ENCODE data around the gene SLC6A16.
"Not testable (repeated sequence)": the region's sequence is repeated elsewhere in the genome, so short reads cannot be mapped to it uniquely, and the experiment has no call there.

The SLC6A16 gene

DNA sequence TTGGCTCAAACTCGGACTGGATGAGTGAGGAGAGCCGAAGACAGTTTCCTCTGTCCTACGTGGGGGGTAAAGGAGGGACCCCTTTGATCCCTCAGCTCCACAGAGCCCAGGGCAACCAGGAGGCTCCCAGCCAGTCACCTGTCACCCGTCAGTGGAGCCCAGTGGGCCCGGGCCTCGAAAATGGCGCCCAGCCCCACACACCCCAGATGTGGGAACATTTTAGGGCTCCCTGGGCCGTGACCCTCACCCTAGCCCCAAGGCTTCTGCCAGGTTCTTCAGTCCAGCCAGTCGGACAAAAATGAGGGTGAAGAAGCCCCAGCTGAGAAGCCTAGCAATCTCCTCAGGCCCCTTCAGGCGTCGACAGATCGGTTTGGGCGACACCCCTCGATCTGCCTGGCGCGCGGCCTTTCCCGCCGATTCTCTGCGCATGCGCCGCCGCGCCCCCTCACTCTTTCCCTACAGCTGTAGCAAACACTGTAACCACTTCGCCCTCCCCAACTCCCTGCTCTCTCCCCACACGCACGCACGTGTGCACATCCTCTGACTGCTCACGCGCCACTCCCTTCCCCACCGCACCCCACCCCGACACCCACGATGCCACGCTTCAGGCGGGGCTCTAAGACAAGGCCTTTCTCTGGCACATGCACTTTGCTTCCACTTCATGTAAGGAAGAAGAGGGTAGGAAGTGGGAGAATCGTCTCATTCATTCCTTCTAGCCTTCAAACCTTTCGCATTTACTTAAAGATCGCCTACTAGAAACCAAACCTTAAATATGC, at the start of gene SLC6A16:
SLC6A16 (minus strand) TSS at position 391 of the 776 bp plus-strand sequence. CDS start 13,844 bp downstream, outside the sequence.
- H3K27me3 Mint-ChIP-seq, result no peaks in the 10 kb centered on the region
- H3K9me3 Mint-ChIP-seq, result peaks cover 12% of the 10 kb centered on the region
- no peak for ATAC-seq
- H3K4me3 Mint-ChIP-seq, result peak within 1 kb of the TSS; percentile 68
- H3K27ac Mint-ChIP-seq, result peak within 1 kb of the TSS; percentile 96
- H3K36me3 Mint-ChIP-seq, result peaks cover 63% of the 10 kb centered on the region
- H3K4me1 Mint-ChIP-seq, result peaks cover 45% of the 10 kb centered on the region

DNA sequence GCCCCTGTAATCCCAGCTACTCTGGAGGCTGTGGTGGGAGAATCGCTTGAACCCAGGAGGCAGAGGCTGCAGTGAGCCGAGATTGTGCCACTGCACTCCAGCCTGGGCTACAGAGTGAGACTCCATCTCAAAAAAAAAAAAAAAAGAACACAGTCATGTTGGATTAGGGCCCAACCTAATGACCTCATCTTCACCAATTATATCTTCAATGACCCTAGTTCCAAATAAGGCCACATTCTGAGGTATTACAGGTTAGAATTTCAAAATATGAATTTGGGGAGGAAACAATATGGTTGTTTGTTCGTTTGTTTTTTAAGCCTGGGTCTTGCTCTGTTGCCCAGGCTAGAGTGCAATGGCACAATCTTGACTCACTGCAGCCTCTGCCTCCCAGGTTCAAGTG, 48.2 kb upstream of the SLC6A16 start:
- H3K4me1 Mint-ChIP-seq, ATAC-seq: not testable (repeated sequence)
- H3K36me3 Mint-ChIP-seq, result peaks cover 11% of the 10 kb centered on the region

DNA sequence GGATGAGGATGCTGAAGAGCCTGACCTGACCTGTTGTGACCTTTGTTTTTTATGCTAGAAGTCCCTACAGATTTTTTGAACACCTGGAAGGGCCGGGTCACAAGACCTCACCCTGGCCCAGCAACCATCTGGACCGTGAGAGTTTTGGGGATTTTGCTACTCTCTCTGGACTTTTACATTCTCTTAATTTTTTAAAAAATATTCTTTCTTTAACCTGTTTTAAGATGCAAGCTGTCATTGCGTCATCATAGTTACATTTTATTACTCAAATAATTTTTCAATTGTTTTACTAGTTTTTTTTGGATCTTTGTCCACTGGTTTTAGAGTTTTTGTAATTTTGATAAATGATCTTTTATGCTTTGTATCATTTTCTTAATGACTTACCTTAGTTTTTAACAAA, 46.2 kb upstream of the SLC6A16 start:
- Mint-ChIP-seq H3K4me1 (no peaks in the 10 kb centered on the region), H3K27ac (no peak overlapping the region), H3K36me3 (peaks cover 11% of the 10 kb centered on the region), H3K27me3 (peaks cover 10% of the 10 kb centered on the region), H3K9me3 (peaks cover 3% of the 10 kb centered on the region), H3K4me3 (no peak overlapping the region)
- no peak for ATAC-seq

More for the DNA sequence above, 48.2 kb upstream of the SLC6A16 start:
- H3K9me3 Mint-ChIP-seq, H3K27ac Mint-ChIP-seq, H3K4me3 Mint-ChIP-seq: not testable (repeated sequence)
- H3K27me3 Mint-ChIP-seq, result peaks cover 10% of the 10 kb centered on the region

DNA sequence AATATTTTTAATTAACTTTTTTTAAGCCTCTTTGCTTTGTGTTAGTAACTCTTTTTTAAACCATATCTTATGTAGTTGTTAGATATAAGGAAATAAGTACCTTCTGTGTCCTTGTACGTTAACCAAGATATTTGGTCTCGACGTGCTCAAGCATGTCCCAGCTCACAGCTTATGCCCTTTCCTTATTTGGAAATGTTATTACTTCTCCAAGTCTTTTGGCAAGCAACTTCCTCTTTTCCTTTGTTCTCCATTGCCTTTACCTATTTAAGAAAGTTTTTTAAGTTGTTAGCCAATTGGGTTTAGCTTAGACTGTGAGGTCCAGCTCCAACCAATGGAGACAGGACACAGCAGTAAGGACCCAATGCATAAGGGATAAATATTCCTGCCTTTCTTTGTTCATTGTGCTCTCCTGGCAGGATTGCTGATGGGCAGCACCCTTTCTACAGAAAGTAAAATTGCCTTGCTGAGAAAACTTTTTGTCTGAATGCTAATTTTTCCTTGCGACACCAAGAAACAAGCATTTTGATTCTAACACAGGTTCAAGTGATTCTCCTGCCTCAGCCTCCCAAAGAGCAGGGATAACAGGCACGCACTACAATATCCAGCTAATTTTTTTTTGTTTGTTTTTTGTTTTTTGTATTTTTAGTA, 43.8 kb upstream of the SLC6A16 start:
- H3K27ac Mint-ChIP-seq, result no peak overlapping the region
- no peak for ATAC-seq
- no peaks in the 10 kb centered on the region for H3K4me1 Mint-ChIP-seq
- H3K9me3 Mint-ChIP-seq, result peaks cover 3% of the 10 kb centered on the region
- H3K4me3 Mint-ChIP-seq, result no peak overlapping the region
- no peaks in the 10 kb centered on the region for H3K27me3 Mint-ChIP-seq
- H3K36me3 Mint-ChIP-seq, result peaks cover 11% of the 10 kb centered on the region

DNA sequence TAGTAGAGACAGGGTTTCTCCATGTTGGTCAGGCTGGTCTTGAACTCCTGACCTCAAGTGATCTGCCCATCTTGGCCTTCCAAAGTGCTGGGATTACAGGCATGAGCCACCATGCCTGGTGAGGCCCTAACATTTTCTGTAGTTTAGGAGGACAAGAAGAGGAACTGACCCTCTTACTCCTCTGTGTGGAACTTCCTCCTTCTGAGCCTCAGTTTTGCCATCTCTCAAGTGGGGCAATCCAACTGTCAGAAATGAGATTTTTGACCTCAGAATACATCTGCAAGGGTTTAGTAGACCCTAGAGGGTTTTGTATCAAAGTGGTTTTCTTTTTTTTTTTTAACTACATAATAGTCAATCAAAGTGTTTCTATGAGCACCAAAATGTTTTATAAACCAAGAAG, 41.1 kb upstream of the SLC6A16 start:
- H3K36me3 Mint-ChIP-seq, result peaks cover 11% of the 10 kb centered on the region
- no peaks in the 10 kb centered on the region for H3K4me1 Mint-ChIP-seq
- no peak overlapping the region for H3K4me3 Mint-ChIP-seq
- no peak overlapping the region for H3K27ac Mint-ChIP-seq
- no peaks in the 10 kb centered on the region for H3K27me3 Mint-ChIP-seq
- H3K9me3 Mint-ChIP-seq, result peaks cover 3% of the 10 kb centered on the region
- ATAC-seq, result no peak

DNA sequence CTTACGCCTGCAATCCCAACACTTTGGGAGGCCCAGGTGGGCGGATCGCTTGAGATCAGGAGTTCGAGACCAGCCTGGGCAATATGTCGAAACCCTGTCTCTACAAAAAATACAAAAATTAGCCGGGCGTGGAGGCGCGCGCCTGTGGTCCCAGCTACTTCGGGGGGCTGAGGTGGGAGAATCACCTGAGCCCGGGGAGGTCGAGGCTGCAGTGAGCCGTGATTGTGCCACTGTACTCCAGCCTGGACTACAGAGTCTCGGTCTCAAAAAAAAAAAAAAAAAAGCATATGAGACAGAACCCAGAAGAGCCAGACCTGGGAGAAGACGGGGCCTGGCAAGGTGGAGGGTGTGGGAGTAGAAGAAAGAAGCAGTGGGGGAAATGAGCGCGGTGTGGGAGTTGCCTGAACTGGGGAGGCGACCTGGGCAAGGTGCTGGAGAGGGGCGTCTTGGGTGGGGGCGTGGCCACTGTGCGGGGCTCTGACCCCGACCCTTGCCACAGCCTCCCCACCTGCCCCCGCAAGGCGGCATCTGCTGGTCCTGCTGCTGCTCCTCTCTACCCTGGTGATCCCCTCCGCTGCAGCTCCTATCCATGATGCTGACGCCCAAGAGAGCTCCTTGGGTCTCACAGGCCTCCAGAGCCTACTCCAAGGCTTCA, 39.2 kb upstream of the SLC6A16 start:
- Mint-ChIP-seq H3K36me3 (peaks cover under 1% of the 10 kb centered on the region), H3K27ac (no peak overlapping the region), H3K9me3 (no peaks in the 10 kb centered on the region), H3K4me3 (no peak overlapping the region), H3K4me1 (no peaks in the 10 kb centered on the region), H3K27me3 (no peaks in the 10 kb centered on the region)
- no peak for ATAC-seq

DNA sequence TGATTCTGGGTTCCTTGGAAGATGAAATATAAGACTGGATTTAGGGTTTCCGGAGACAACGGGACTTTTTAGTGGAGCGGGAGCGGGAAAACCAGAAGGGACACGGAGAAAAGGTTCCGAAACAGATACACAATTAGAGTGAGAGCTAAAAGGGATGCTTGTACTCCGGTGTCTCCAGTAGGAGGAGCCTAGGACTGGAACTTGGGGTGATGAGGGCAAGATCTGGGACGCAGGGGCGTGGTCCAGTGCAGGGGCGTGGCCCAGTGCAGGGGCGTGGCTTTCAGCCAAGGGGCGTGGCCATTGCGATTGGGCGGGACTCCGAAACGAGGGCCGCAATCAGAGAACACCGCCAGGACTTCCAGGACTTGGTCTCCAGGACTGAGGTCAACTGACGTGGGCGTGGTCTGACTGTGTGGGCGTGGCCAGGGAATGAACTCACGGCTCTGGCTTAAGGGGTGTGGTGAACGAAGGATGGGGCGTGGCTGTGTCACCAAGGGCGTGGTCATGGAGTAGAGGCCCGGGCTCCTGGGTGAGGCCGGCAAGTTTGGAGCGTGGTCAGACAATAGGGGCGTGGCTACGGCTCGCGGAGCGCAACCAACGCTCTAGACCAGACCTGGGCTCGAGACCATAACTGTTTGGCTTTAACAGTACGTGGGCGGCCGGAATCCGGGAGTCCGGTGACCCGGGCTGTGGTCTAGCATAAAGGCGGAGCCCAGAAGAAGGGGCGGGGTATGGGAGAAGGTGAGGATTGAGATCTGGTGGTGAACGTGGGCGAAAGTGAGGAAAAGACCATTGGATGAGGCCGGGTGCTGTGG, 38.5 kb upstream of the SLC6A16 start, which contains the start of gene DKKL1:
DKKL1 (plus strand) TSS at position 610 of the 815 bp plus-strand sequence; CDS start at position 732, 122 bp downstream.
- H3K9me3 Mint-ChIP-seq, result no peaks in the 10 kb centered on the region
- H3K27me3 Mint-ChIP-seq, result no peaks in the 10 kb centered on the region
- H3K4me1 Mint-ChIP-seq, result no peaks in the 10 kb centered on the region
- H3K4me3 Mint-ChIP-seq, result no peak within 1 kb of the TSS
- peak; percentile 87 for ATAC-seq
- peak within 1 kb of the TSS; percentile 16 for H3K27ac Mint-ChIP-seq
- H3K36me3 Mint-ChIP-seq, result no peaks in the 10 kb centered on the region

DNA sequence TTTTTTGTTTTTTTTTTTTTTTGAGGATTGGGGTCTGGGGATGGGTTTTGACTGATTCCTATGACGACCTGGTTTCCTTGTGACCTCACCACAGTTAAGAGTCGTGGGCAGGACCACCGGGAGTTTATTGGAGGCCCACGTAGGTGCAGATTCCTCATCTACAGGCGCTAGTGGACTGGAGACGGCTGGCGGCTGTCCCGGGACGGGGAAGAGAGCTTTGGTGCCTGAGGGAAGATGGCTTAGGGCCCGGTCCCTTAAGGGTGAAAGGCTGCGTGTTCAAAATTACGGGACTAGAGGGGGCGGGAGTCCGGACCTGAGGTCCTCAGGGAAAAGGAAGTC, 37.9 kb upstream of the SLC6A16 start:
- H3K36me3 Mint-ChIP-seq, result no peaks in the 10 kb centered on the region
- no peak for ATAC-seq

DNA sequence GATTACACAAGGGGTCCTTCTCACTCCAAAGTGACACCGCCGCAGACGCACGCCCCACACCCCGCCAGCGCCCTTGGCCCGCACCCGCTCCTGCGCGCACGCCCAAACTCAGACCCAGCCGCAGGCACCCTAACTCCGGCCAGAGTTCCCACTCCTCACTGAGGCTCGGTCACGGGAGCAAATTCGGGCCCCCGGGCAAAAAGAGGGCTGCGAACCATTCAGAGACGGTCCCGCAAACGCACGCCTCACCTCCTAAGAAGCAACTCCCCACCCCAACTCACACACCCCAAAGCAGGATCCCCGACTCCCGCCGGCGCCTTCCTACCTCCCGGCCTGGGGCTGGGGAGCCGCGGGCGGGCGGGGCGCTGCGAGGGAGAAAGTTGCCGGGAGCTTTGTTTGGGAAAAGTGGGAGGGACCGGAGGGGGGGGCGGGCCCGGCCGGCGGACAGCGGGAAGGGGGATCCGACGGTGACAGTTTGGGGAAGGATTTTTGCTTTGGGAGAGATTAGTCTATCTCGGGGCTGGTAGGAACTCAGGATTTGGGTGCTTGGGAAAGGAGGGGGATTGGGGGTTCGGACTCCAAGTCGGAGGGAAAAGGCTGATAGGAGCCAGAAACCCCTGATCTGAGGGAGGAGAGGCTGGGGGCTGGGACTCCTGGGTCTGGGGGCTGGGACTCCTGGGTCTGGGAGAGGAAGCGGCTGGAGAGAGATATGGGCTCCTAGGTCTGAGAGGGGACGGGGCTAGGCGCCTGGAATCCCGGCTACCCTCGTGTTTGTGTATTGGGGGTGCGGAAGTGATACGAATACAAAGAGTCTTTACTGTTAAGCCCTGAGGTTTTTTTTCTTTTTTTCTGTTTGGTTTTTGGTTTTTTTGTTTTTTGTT, 37.3 kb upstream of the SLC6A16 start, which contains the start of gene TEAD2:
TEAD2 (minus strand) TSS at position 369 of the 881 bp plus-strand sequence. CDS start 2,341 bp downstream, outside the sequence.
- no peaks in the 10 kb centered on the region for H3K27me3 Mint-ChIP-seq
- no peak within 1 kb of the TSS for H3K27ac Mint-ChIP-seq
- no peak for ATAC-seq
- H3K36me3 Mint-ChIP-seq, result no peaks in the 10 kb centered on the region
- peaks cover 3% of the 10 kb centered on the region for H3K4me1 Mint-ChIP-seq
- no peaks in the 10 kb centered on the region for H3K9me3 Mint-ChIP-seq
- H3K4me3 Mint-ChIP-seq, result peak within 1 kb of the TSS; percentile 44

More for the DNA sequence above, 37.9 kb upstream of the SLC6A16 start:
- no peaks in the 10 kb centered on the region for H3K9me3 Mint-ChIP-seq
- H3K27me3 Mint-ChIP-seq, result no peaks in the 10 kb centered on the region
- H3K4me3 Mint-ChIP-seq, result no peak overlapping the region
- no peak overlapping the region for H3K27ac Mint-ChIP-seq
- H3K4me1 Mint-ChIP-seq, result no peaks in the 10 kb centered on the region

DNA sequence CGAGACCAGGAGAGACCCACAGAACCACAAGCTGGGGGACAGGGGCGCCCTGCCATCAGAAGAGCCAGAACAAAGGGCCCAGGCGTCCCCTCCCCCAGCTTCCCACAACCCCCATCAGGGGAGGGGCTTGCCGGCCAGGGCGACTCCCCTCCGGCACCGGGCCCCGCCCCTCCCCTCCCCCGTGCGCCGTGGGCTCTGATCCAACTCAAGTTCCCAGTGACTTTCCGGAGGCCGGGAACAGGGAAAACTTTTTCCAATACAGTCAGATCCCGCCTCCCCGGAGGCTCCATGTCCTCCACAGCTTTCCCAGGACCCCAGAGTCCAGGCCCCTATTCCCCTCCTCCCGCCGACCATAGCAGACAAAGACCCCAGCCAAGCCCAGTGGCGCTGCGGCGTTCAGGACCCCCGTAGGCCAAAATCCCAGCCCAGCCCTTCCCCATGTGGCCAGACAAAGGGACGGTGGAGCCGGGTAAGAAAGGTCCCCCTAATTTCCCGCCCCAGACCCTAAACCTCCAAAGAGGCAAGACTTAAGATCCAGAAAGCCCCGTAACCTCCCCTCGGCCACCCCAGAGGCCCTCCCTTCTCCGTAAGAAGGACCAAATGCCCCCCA, 36.6 kb upstream of the SLC6A16 start:
- peaks cover 11% of the 10 kb centered on the region for H3K4me1 Mint-ChIP-seq

DNA sequence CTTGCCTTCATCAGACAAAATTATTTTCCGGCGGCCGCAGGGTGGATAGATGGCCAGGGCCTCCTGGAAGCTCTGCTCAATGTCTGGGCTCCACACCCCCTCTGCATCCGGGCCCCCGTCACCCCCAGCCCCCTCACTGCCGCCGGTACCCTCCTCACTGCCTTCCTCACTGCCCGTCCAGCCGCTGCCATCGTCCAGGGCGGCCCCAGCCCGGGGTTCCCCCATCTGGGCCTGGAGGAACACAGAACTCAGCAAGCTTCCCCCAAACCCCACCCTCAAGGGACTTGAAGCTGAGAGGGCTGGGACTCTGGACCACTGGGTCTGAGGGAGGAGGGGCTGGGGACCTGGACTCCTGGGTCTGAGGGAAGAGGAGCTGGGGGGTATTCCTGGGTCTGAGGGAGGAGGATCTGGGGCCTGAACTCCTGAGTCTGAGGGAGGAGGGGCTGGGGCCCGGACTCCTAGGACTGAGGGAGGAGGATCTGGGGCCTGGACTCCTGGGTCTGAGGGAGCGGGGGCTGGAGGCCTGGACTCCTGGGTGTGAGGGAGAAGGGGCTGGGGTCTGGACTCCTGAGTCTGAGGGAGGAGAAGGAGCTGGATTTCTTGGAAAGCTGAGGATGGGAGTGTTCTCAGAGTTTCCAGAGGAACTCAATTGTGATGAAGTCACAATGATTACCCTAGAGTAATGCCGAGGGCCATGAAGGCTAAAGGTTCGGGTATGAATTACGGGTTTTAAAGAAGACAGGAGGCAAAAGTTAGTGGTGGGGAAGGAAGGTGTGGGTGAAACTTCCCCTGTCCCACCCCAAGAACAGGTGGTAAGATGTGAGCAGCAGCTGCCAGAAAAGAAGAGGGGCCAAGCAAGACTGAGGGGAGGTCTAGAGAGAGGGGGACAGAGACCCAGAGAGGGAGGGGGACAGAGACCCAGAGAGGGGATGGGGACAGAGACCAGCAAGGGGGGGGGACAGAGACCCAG, 35.1 kb upstream of the SLC6A16 start:
- Mint-ChIP-seq H3K27me3 (no peaks in the 10 kb centered on the region), H3K9me3 (no peaks in the 10 kb centered on the region), H3K4me3 (peak overlapping the region; percentile 27), H3K36me3 (no peaks in the 10 kb centered on the region), H3K4me1 (peaks cover 25% of the 10 kb centered on the region), H3K27ac (no peak overlapping the region)
- ATAC-seq, result no peak

More for the DNA sequence above, 36.6 kb upstream of the SLC6A16 start:
- no peak for ATAC-seq
- Mint-ChIP-seq H3K27me3 (no peaks in the 10 kb centered on the region), H3K36me3 (no peaks in the 10 kb centered on the region), H3K4me3 (peak overlapping the region; percentile 44), H3K9me3 (no peaks in the 10 kb centered on the region), H3K27ac (no peak overlapping the region)

DNA sequence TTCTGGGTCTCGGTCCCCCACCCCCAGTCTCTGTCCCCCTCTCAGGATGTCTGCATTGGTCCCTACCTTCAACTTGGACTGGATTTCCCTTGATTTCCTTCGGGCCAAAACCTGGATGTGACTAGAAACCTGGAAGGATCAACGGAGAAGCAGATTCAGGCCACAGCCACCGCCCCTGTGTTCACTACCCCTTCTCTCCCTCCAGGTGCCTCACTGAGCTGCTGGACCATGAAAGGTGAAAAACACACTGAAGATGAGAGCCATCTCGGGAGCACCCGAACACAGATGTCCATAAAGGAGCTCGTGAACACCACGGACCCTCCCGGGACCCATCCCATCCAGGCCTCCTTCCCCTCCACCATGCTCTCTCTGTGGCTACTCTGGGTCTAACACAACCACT, 32.2 kb upstream of the SLC6A16 start:
- Mint-ChIP-seq H3K4me1 (peaks cover 48% of the 10 kb centered on the region), H3K27me3 (no peaks in the 10 kb centered on the region), H3K27ac (peak overlapping the region; percentile 73), H3K4me3 (peak overlapping the region; percentile 57), H3K9me3 (no peaks in the 10 kb centered on the region), H3K36me3 (no peaks in the 10 kb centered on the region)
- ATAC-seq, result peak; percentile 52

DNA sequence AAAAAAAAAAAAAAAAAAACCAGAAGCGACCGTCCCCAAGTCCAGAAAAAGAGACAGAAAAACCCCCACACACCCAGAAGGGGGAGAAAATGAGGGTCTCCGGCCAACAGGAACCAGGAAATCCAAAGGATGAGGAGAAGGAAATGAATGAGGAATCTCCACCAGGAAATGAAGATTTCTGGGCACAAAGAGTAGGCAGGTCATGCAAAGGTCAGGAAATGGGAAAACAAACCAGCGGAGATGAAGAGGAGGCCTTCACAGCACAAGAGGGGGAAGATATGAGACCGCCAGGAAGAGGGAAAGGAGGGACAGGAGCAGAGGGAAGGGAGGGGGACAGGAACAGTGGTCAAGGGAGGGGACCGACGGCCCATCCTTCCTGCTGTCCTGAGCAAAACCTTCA, 31.4 kb upstream of the SLC6A16 start:
- H3K27ac Mint-ChIP-seq, result peak overlapping the region; percentile 73
- no peaks in the 10 kb centered on the region for H3K27me3 Mint-ChIP-seq
- H3K4me1 Mint-ChIP-seq, result peaks cover 48% of the 10 kb centered on the region
- H3K9me3 Mint-ChIP-seq, result no peaks in the 10 kb centered on the region
- ATAC-seq, result no peak
- peak overlapping the region; percentile 62 for H3K4me3 Mint-ChIP-seq
- no peaks in the 10 kb centered on the region for H3K36me3 Mint-ChIP-seq
